Activated CD4-positive, alpha-beta T cell treated with anti-CD3 and anti-CD28 coated beads, Interleukin-2, amount 50 U/mL, for 48 hours (primary cell): ENCODE measurements around the gene PEMT.
A peak's percentile ranks its signal among the peaks of the same experiment; 100 is the strongest.
"Not testable (repeated sequence)": the region's sequence is repeated elsewhere in the genome, so short reads cannot be mapped to it uniquely, and the experiment has no call there.

Experiments used
- DNase-seq, 2 experiments: peaks; one replicate each; pipeline ENCODE4 v3.0.0-alpha.2; 2020

PEMT gene

GRCh38 chr17:17499402-17500145 lies 91.9 kb downstream of the PEMT start:
- no peak for DNase-seq

DNA sequence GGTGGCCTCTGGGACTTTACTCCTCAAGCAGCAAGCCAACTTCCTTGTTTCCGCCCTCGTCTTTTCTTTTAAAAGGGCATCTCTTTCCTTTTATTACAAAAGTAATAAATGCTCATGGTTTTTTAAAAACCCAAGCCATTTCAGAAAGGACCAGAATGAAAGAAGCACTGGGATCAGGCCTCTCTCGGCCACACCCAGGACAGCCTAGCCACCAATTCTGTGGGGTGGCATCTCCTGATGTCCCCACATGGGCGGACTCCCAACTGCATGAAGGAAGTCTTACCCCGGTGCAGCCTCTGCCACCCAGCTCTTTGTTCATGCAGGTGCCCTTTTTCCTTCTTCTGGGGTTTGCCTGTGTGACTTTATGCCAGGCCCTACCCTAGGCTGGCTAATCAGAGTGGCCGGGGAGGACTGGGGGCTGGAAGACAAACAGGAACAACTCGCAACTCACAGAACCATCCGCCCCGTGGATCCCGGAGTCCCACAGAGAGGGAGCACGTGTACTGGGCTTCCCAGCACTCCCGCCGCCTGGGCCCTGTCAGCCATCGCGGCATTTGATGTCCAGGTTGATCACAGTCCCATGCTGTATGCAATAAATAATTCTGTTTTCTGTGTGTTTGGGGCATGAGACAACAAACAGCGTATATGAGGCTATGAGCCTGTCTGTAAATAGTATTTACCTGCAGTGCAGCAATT lies 92.8 kb downstream of the PEMT start:
- no peak for DNase-seq

- DNase-seq = no peak
Measured at GRCh38 chr17:17497845-17498520, 93.5 kb downstream of the PEMT start.

GRCh38 chr17:17497065-17497844 lies 94.3 kb downstream of the PEMT start:
- no peak for DNase-seq

GRCh38 chr17:17496189-17497064 lies 95.1 kb downstream of the PEMT start, which contains the start of gene RASD1:
TSS of gene RASD1 (minus strand) at chr17:17496395. CDS start at chr17:17496181, 214 bp downstream.
- peak; percentile 83 to 85 for DNase-seq

DNA sequence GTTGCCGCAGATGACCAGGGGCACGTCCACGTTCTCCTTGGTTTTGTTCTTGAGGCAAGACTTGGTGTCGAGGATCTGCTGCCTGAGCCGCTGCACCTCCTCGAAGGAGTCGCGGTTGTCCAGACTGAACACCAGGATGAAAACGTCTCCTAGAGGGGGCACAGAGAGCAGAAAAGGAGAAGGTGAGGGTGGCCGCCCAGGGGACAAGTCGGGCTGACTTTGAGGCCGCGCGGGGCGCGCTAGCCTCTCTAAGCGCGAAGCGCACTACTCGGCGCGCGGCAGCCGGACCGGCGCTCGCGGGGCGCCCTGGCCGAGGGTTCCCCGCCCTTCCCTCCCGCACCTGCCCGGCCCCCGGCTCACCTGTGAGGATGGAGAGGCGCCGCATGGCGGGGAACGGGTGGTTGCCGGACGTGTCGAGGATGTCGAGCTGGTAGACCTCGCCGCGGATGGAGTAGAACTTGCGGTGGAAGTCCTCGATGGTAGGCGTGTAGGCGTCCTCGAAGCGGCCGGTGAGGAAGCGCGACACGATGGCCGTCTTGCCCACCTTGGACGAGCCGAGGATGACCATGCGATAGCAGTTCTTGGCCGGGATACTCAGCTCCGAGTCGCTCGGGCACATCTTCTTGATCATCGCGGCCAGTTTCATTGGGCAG lies 95.8 kb downstream of the PEMT start:
- DNase-seq = peak; percentile 38 to 49

- DNase-seq = peak; percentile 16 to 40
Measured at GRCh38 chr17:17494870-17495535, 96.5 kb downstream of the PEMT start.

- no peak for DNase-seq
Measured at GRCh38 chr17:17494499-17494869, 97.0 kb downstream of the PEMT start.

DNA sequence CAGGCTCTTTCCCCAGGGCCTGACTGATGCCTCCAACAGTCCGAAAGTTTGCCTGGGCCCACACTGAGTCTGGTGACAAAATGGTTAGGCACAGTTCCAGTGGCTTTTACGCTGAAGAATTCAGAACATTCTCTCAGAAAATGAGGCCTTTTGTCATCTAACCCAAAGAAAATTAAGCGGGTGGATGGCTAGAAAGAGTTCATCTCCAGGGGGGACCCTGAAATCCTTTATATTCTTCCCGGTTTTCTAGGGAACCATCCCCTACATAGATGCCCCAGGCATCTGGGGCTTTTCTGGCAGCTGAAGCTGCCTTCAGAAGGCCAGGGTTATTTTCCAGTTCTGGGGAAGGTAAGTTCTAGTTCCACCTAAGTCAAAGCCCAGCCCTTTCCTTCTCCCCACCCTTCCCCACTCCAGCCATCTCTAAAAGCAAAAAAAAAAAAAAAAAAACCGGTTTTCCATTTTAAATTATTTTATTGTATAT lies 97.5 kb downstream of the PEMT start:
- DNase-seq = no peak

- no peak for DNase-seq
Measured at GRCh38 chr17:17493249-17493985, 98.1 kb downstream of the PEMT start.

- DNase-seq = no peak
Measured at GRCh38 chr17:17492571-17492970, 98.9 kb downstream of the PEMT start.

- DNase-seq = no peak
Measured at GRCh38 chr17:17492085-17492484, 99.4 kb downstream of the PEMT start.

DNA sequence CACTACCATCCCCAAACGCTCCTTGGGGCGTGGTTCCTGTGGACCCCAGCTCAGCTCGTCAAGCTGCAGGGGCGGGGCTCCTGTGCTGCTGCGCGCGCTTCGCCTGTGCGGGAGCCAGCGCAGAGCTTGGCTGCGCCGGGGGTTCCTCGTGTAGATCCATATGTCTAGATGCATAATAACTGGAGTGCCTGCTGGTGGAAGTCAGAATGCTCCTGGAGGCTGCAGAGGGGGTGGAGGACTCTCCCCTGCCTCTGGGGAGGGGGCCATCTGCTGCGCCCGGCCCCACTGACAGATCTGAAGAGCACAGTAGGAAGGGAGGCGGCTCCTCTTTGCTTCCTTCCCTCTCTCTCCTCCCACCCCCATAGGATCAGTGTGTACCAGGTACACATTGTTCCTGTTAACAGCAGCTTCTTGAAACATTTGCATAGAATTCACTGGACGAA lies 99.9 kb downstream of the PEMT start:
- no peak for DNase-seq

DNA sequence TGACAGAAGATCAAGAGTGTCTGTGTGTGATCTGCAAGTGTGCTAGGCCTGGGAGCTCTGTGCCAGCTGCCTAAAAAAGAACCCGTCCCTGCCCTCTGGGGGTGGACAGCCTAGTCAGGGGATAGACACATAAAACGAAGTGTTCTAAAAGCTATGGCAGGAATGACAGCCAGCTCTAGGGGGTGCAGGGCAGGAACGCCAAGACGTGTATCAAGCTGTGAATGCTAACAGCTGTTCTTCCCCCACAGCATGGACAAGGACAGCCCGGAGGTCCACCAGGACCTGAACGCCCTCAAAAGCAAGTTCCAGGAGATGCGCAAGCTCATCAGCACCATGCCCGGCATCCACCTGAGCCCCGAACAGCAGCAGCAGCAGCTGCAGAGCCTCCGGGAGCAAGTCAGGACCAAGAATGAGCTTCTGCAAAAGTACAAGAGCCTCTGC lies 100.5 kb downstream of the PEMT start:
- DNase-seq = no peak

DNA sequence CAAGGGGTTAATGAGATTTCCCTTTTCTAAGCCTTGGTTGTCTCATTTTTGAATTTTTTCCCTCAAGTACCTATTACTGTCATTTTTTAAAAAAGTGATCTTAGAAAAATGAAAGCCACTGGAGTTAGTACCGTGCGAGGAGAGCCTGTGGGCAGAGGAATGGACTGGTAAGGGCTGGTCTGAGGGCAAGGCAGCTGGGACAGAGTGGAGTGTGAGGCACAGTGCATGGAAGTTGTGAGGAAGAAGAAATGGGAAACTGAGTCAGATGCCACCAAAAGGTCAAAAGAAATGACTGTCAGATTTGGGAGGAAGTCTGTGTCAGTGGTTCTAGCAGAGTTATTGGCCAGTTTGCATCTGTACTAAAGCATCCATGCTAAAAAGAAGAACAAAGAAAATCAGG lies 103.5 kb downstream of the PEMT start:
- no peak for DNase-seq

GRCh38 chr17:17486416-17486815 lies 105.1 kb downstream of the PEMT start:
- not testable (repeated sequence) for DNase-seq

- DNase-seq = no peak
Measured at GRCh38 chr17:17485420-17485819, 106.1 kb downstream of the PEMT start.

DNA sequence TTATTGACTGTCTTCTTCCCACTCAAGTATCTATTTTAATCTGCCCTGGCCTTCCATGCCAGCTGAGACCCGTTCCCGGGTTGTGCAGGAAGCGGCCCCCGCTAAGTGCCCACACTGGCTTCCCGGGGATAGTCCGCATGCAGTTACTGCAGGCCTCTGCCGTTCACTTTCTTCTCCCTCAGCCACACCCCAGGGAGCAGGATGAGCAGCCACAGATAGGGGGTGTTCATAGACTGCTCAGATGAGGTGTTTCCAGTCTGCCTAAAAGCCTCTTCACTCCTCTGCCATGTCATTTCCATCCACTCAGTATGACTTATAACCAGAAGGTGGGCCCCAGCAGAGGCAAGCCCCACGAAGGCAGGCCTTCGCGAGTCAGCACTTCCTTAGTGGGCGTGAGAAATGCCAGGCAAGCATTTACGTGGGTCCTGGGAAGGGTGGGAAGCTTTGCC lies 107.0 kb downstream of the PEMT start:
- DNase-seq = peak; percentile 55 to 68

DNA sequence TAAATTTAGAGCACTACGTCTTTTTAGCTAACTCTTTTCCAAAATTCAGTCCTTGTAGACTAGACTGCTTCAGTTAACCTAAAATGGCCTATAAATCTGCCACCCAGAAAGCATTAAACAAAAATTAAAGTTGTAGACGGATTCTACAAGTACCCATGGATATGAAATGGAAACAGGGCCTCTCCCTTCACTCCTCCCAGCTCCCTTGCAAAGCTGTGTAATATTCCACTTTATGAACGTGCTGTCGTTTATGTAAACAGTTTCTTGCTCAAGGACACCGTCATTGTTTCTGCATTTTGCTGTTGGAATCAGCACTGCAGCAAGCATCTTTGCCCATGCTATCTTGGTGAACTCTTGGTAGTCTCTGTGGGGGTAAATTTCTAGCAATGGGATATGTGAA lies 109.6 kb downstream of the PEMT start:
- no peak for DNase-seq
